ENCODE data around the gene GKN2. TPM values are rescaled to one million over a fixed set of nuclear protein-coding genes. Genes with fewer than 3 reads are reported as not detected.
A peak's percentile ranks its signal among the peaks of the same experiment; 100 is the strongest.

The GKN2 gene
- total RNA-seq, result not detected
- long read RNA-seq, donor 1, result 0 reads
- long read RNA-seq, donor 2, result 0 reads

- Histone ChIP-seq H3K4me1 (ENCODE audit: low read depth) (no peaks in the 10 kb centered on the region), H3K36me3 (ENCODE audit: low read depth) (no peaks in the 10 kb centered on the region), H3K4me3 (no peak within 1 kb of the TSS), H3K9me3 (no peaks in the 10 kb centered on the region)
- DNase-seq (no peak), ATAC-seq (no peak)
- no peak for TF ChIP-seq CTCF (IDR thresholded peaks at IDR 0.05)
- intact Hi-C loops (cut with DNase I, micrococcal nuclease), result no loop called here
These were observed at the start of gene GKN2 for GRCh38 chr2:68952887-68953521. GKN2 (minus strand) TSS chr2:68952893; CDS start chr2:68952861, 32 bp downstream.

GRCh38 chr2:69001879-69002278, 49.2 kb upstream of the GKN2 start:
- H3K4me1 ChIP-seq (ENCODE audit: low read depth), result no peaks in the 10 kb centered on the region
- no peak for ATAC-seq
- intact Hi-C loops (cut with DNase I, micrococcal nuclease), result no loop called here
- no peak for DNase-seq
- H3K36me3 ChIP-seq (ENCODE audit: low read depth), result no peaks in the 10 kb centered on the region
- H3K9me3 ChIP-seq, result peaks cover 8% of the 10 kb centered on the region
- no peak overlapping the region for H3K4me3 ChIP-seq
- no peak for TF ChIP-seq CTCF (IDR thresholded peaks at IDR 0.05)

GRCh38 chr2:68997401-68997800, 44.7 kb upstream of the GKN2 start:
- no peak for TF ChIP-seq CTCF (IDR thresholded peaks at IDR 0.05)
- H3K36me3 ChIP-seq (ENCODE audit: low read depth), result no peaks in the 10 kb centered on the region
- ATAC-seq (no peak), DNase-seq (no peak)
- H3K9me3 ChIP-seq, result peaks cover 8% of the 10 kb centered on the region
- no peaks in the 10 kb centered on the region for H3K4me1 ChIP-seq (ENCODE audit: low read depth)
- intact Hi-C loops (cut with DNase I, micrococcal nuclease), result no loop called here
- H3K4me3 ChIP-seq, result no peak overlapping the region

GRCh38 chr2:68995916-68996315, 43.2 kb upstream of the GKN2 start:
- no peak for ATAC-seq
- Histone ChIP-seq H3K4me3 (no peak overlapping the region), H3K9me3 (no peaks in the 10 kb centered on the region), H3K4me1 (ENCODE audit: low read depth) (no peaks in the 10 kb centered on the region), H3K36me3 (ENCODE audit: low read depth) (no peaks in the 10 kb centered on the region)
- DNase-seq, result no peak
- no peak for TF ChIP-seq CTCF (IDR thresholded peaks at IDR 0.05)
- intact Hi-C loops (cut with DNase I, micrococcal nuclease), result no loop called here

GRCh38 chr2:68994864-68995263, 42.2 kb upstream of the GKN2 start:
- Histone ChIP-seq H3K9me3 (no peaks in the 10 kb centered on the region), H3K36me3 (ENCODE audit: low read depth) (no peaks in the 10 kb centered on the region), H3K4me1 (ENCODE audit: low read depth) (no peaks in the 10 kb centered on the region), H3K4me3 (no peak overlapping the region)
- TF ChIP-seq CTCF (IDR thresholded peaks at IDR 0.05), result no peak
- peak in 1 of 3 donors; percentile 19 for DNase-seq
- no peak for ATAC-seq
- intact Hi-C loops (cut with DNase I, micrococcal nuclease), result no loop called here

- Histone ChIP-seq H3K4me3 (no peak overlapping the region), H3K36me3 (ENCODE audit: low read depth) (no peaks in the 10 kb centered on the region), H3K9me3 (no peaks in the 10 kb centered on the region), H3K4me1 (ENCODE audit: low read depth) (no peaks in the 10 kb centered on the region)
- DNase-seq (no peak), ATAC-seq (no peak)
- intact Hi-C loops (cut with DNase I, micrococcal nuclease), result no loop called here
- TF ChIP-seq CTCF (IDR thresholded peaks at IDR 0.05), result no peak
These were observed 41.0 kb upstream of the GKN2 start for GRCh38 chr2:68993660-68994059.

All from mucosa of descending colon (tissue), 3 donors.